ENCODE measurements around the gene SYT1. TPM values are rescaled to one million over a fixed set of nuclear protein-coding genes. Genes with fewer than 3 reads are reported as not detected.
A peak's percentile ranks its signal among the peaks of the same experiment; 100 is the strongest.

SYT1 gene
- total and polyA plus RNA-seq, 2 donors (not counting 1 experiment from before 2014, with no cell fraction given): 0.60 to 1.3 TPM

GRCh38 chr12:79001404-79001803, 136.8 kb downstream of the SYT1 start:
- Histone ChIP-seq H3K4me2 (replicated peaks; ENCODE audit: low read depth, low read length, poor library complexity, severe bottlenecking) (no peak overlapping the region), H3K9ac (ENCODE audit: low read length) (no peak overlapping the region), H3K9me3 (ENCODE audit: control extremely low read depth in 1 of 3, control insufficient read depth in 2 of 3, insufficient read depth in 1 of 3, low read length in 2 of 3) (no peaks in the 10 kb centered on the region), H3K27ac (ENCODE audit: low read length in 2 of 2) (no peak overlapping the region), H3K4me1 (ENCODE audit: control insufficient read depth in 2 of 2, insufficient read depth in 2 of 2, low read length in 2 of 2) (no peaks in the 10 kb centered on the region), H3K79me2 (ENCODE audit: control insufficient read depth, insufficient read depth, low read length) (no peaks in the 10 kb centered on the region), H3K4me3 (ENCODE audit: control extremely low read depth in 1 of 5, extremely low read depth in 1 of 5, insufficient read depth in 1 of 5, low read depth in 2 of 5, low read length in 4 of 5) (no peak overlapping the region), H2AFZ (ENCODE audit: insufficient read depth, low read depth, low read length, poor library complexity, severe bottlenecking) (no peak overlapping the region), H3K27me3 (replicated peaks in 1 of 4; ENCODE audit: control extremely low read depth in 1 of 4, control insufficient read depth in 3 of 4, insufficient read depth in 4 of 4, low read length in 3 of 4) (no peaks in the 10 kb centered on the region), H3K36me3 (replicated peaks in 1 of 2; ENCODE audit: control extremely low read depth in 1 of 2, control insufficient read depth in 1 of 2, extremely low read depth in 1 of 2, insufficient read depth in 2 of 2, low read length in 1 of 2) (no peaks in the 10 kb centered on the region), H4K20me1 (ENCODE audit: control insufficient read depth, insufficient read depth, low read length, poor library complexity, severe bottlenecking) (no peaks in the 10 kb centered on the region)
- no CpG with 5 or more reads among the region's 2 CpGs for WGBS (ENCODE audit: insufficient coverage)
- DNase-seq: no peak
- no peaks in the 10 kb centered on the region for H3K27me3 Mint-ChIP-seq
- no peak for ATAC-seq (ENCODE audit: low read depth)
- H3K27ac Mint-ChIP-seq: no peak overlapping the region
- H3K9me3 Mint-ChIP-seq (ENCODE audit: insufficient read depth): no peaks in the 10 kb centered on the region
- no peak overlapping the region for H3K4me3 Mint-ChIP-seq
- ChIA-PET CTCF (no interaction called here), POLR2A (no interaction called here)
- no peaks in the 10 kb centered on the region for H3K4me1 Mint-ChIP-seq
- intact Hi-C loops (cut with micrococcal nuclease): no loop called here
- TF ChIP-seq CTCF (IDR thresholded peaks at IDR 0.05): no peak
- TF ChIP-seq EZH2 (IDR thresholded peaks at IDR 0.05; ENCODE audit: borderline replicate concordance, insufficient read depth, low read depth, low read length, poor library complexity, severe bottlenecking): no peak

- Histone ChIP-seq H3K27ac (ENCODE audit: low read length in 2 of 2) (no peak overlapping the region), H3K4me2 (replicated peaks; ENCODE audit: low read depth, low read length, poor library complexity, severe bottlenecking) (no peak overlapping the region), H3K4me1 (ENCODE audit: control insufficient read depth in 2 of 2, insufficient read depth in 2 of 2, low read length in 2 of 2) (no peaks in the 10 kb centered on the region), H2AFZ (ENCODE audit: insufficient read depth, low read depth, low read length, poor library complexity, severe bottlenecking) (no peak overlapping the region), H3K9ac (ENCODE audit: low read length) (no peak overlapping the region), H3K36me3 (replicated peaks in 1 of 2; ENCODE audit: control extremely low read depth in 1 of 2, control insufficient read depth in 1 of 2, extremely low read depth in 1 of 2, insufficient read depth in 2 of 2, low read length in 1 of 2) (no peaks in the 10 kb centered on the region), H3K4me3 (ENCODE audit: control extremely low read depth in 1 of 5, extremely low read depth in 1 of 5, insufficient read depth in 1 of 5, low read depth in 2 of 5, low read length in 4 of 5) (no peak overlapping the region), H3K27me3 (replicated peaks in 1 of 4; ENCODE audit: control extremely low read depth in 1 of 4, control insufficient read depth in 3 of 4, insufficient read depth in 4 of 4, low read length in 3 of 4) (no peaks in the 10 kb centered on the region), H3K79me2 (ENCODE audit: control insufficient read depth, insufficient read depth, low read length) (no peaks in the 10 kb centered on the region), H4K20me1 (ENCODE audit: control insufficient read depth, insufficient read depth, low read length, poor library complexity, severe bottlenecking) (no peaks in the 10 kb centered on the region), H3K9me3 (ENCODE audit: control extremely low read depth in 1 of 3, control insufficient read depth in 2 of 3, insufficient read depth in 1 of 3, low read length in 2 of 3) (no peaks in the 10 kb centered on the region)
- 56% methylated on average over 1 of the region's 1 CpG for WGBS (ENCODE audit: insufficient coverage)
- TF ChIP-seq CTCF (IDR thresholded peaks at IDR 0.05): peak; percentile 20
- TF ChIP-seq EZH2 (IDR thresholded peaks at IDR 0.05; ENCODE audit: borderline replicate concordance, insufficient read depth, low read depth, low read length, poor library complexity, severe bottlenecking): no peak
- DNase-seq (peak; percentile 21), ATAC-seq (ENCODE audit: low read depth) (no peak)
- Mint-ChIP-seq H3K9me3 (ENCODE audit: insufficient read depth) (no peaks in the 10 kb centered on the region), H3K4me3 (no peak overlapping the region), H3K4me1 (no peaks in the 10 kb centered on the region), H3K27me3 (no peaks in the 10 kb centered on the region), H3K27ac (no peak overlapping the region)
- ChIA-PET CTCF (interaction anchor here (0.8 to 1.6 kb wide), 3 partner anchors 536 to 775 kb away, joined by 3 to 4 read pairs (median 3); no protein-coding TSS in a partner anchor), POLR2A (no interaction called here)
- intact Hi-C loops (cut with micrococcal nuclease): loop anchor here (2.0 kb wide), 1 partner anchor 444 kb away; no protein-coding TSS in a partner anchor
These were observed 141.7 kb downstream of the SYT1 start for GRCh38 chr12:79006306-79006705.

Data from B cell (primary cell).